ENCODE data around the gene OR4F15. TPM values are rescaled to one million over a fixed set of nuclear protein-coding genes. Genes with fewer than 3 reads are reported as not detected.

The OR4F15 gene
- total and polyA plus RNA-seq, 2 of the 8 experiments (the other 6 are each of a cell fraction or from before 2014, with no cell fraction given): not detected

DNA sequence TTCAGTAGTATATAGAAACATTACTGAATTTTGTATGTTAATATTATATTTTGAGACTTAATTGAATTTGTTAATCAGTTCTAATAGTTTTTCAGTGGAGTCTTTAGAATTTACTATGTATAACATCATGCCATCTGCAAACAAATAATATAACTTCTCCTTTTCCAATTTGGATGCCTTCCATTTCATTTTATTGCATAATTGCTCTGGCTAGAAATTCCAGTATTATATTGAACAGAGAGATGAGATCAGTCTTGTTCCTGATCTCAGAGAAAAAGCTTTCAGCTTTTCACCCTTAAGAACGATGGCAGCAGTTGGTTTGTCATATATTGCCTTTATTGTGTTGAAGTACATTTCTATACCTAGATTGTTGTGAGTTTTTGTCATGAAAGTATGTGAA lies 40.4 kb downstream of the OR4F15 start:
- H3K4ac ChIP-seq (replicated peaks; ENCODE audit: insufficient read length, low read depth, low read length): no peak overlapping the region
- no peak for DNase-seq (ENCODE audit: low read depth in 1 of 2, low spot score in 2 of 2)
- FAIRE-seq: no peak
- 85% methylated on average over 1 of the region's 1 CpG; no CpG with 5 or more reads in 1 of the 2 experiments for WGBS, 2 experiments (ENCODE audit: extremely low coverage in 1 of 2, insufficient coverage in 1 of 2, insufficient read length in 1 of 2, insufficient replicate concordance in 2 of 2, low coverage in 1 of 2, low lambda C conversion rate in 2 of 2, missing lambda C conversion rate in 1 of 2)
- no peak overlapping the region for H3K18ac ChIP-seq (ENCODE audit: extremely low read depth, low read length)
- no peak overlapping the region for H2BK20ac ChIP-seq (ENCODE audit: low read length)
- no peak overlapping the region for H2BK12ac ChIP-seq (ENCODE audit: low read depth, low read length)
- H4K5ac ChIP-seq (ENCODE audit: insufficient read length, low read depth, low read length): no peak overlapping the region
- H3K23me2 ChIP-seq (ENCODE audit: low read depth, low read length): no peaks in the 10 kb centered on the region
- H3K9ac ChIP-seq (replicated peaks in 1 of 4; ENCODE audit: extremely low read depth in 1 of 4, low read depth in 3 of 4, low read length in 3 of 4): no peak overlapping the region
- H3K23ac ChIP-seq (ENCODE audit: insufficient read length): no peak overlapping the region
- no peak overlapping the region for H3K27ac ChIP-seq (ENCODE audit: low read depth, low read length)
- H2BK120ac ChIP-seq (replicated peaks; ENCODE audit: low read depth, low read length): no peak overlapping the region
- no peak overlapping the region for H3K4me3 ChIP-seq (ENCODE audit: extremely low read depth in 1 of 4, insufficient read depth in 2 of 4, low read depth in 3 of 4, low read length in 4 of 4)
- H2BK5ac ChIP-seq (ENCODE audit: low read depth, low read length): no peak overlapping the region
- H3K36me3 ChIP-seq (ENCODE audit: control insufficient read depth in 2 of 4, insufficient read depth in 4 of 4, low read length in 3 of 4): no peaks in the 10 kb centered on the region
- H3K56ac ChIP-seq (replicated peaks; ENCODE audit: insufficient read length, low read depth, low read length): no peak overlapping the region
- no peaks in the 10 kb centered on the region for H3K27me3 ChIP-seq (replicated peaks in 1 of 4; ENCODE audit: control insufficient read depth in 3 of 4, extremely low read depth in 1 of 4, insufficient read depth in 3 of 4, low read length in 3 of 4)
- H3K4me2 ChIP-seq (ENCODE audit: insufficient read depth in 1 of 2, low read depth in 2 of 2, low read length in 2 of 2): no peak overlapping the region
- ChIA-PET POLR2A (ENCODE audit: partially characterized antibody) (no interaction called here), CTCF (ENCODE audit: partially characterized antibody) (no interaction called here)
- no peak overlapping the region for H4K8ac ChIP-seq (ENCODE audit: extremely low read depth, insufficient read depth, low read length)
- no peaks in the 10 kb centered on the region for H3K79me1 ChIP-seq (ENCODE audit: low read depth, low read length)
- H3K4me1 ChIP-seq (replicated peaks in 1 of 4; ENCODE audit: control insufficient read depth in 3 of 4, insufficient read depth in 4 of 4, low read length in 3 of 4): no peaks in the 10 kb centered on the region
- H2BK15ac ChIP-seq (ENCODE audit: low read length): no peak overlapping the region
- no peak overlapping the region for H4K91ac ChIP-seq (replicated peaks; ENCODE audit: insufficient read length, low read length)
- no peaks in the 10 kb centered on the region for H3K79me2 ChIP-seq (ENCODE audit: control insufficient read depth in 1 of 2, insufficient read depth in 2 of 2, low read length in 2 of 2)
- no peak for TF ChIP-seq GTF2F1 (IDR thresholded peaks at IDR 0.05; ENCODE audit: borderline replicate concordance, low read depth, low read length)
- no peak for TF ChIP-seq JUND (IDR thresholded peaks at IDR 0.05; ENCODE audit: low read length)
- no peak for TF ChIP-seq SIN3A (conservative IDR thresholded peaks at IDR 0.05 in 1 of 2, IDR thresholded peaks at IDR 0.05 in 1 of 2; ENCODE audit: low read depth in 1 of 2, low read length in 2 of 2)
- no peak for TF ChIP-seq RAD21 (IDR thresholded peaks at IDR 0.05 in 1 of 2, conservative IDR thresholded peaks at IDR 0.05 in 1 of 2; ENCODE audit: low read depth in 2 of 2, low read length in 2 of 2)
- TF ChIP-seq ZNF274 (IDR thresholded peaks at IDR 0.05; ENCODE audit: borderline replicate concordance, extremely low read depth, low read length): no peak
- TF ChIP-seq RNF2 (IDR thresholded peaks at IDR 0.05; ENCODE audit: borderline replicate concordance, low read depth, low read length, missing control alignments, poor library complexity, severe bottlenecking): no peak
- no peak overlapping the region for H3K14ac ChIP-seq (ENCODE audit: insufficient read length)
- no peak overlapping the region for H2AK5ac ChIP-seq (ENCODE audit: low read depth, low read length)
- H4K20me1 ChIP-seq (replicated peaks in 1 of 2; ENCODE audit: control insufficient read depth in 1 of 2, insufficient read depth in 2 of 2, low read length in 2 of 2): no peaks in the 10 kb centered on the region
- no peak overlapping the region for H2AFZ ChIP-seq (ENCODE audit: low read length)
- peaks cover 3 to 7% of the 10 kb centered on the region in 2 experiments; a peak in 1 of 4 replicates for H3K9me3 ChIP-seq (ENCODE audit: insufficient read depth in 2 of 2, low read depth in 1 of 2, low read length in 1 of 2)
